OCI-LY1 (cell line): ENCODE results near the gene WDR72.

Experiments used
- H2AFZ ChIP-seq: fragments of 200-600 bp; sonication (generic), shearing (Covaris generic); 2 replicates; pipeline ENCODE4 v1.6.0; 2014; ENCODE audit warnings: antibody characterized with exemption, mild to moderate bottlenecking, low read length
- H3F3A ChIP-seq: fragments of 200-600 bp; sonication (generic), shearing (Covaris generic); 2 replicates; pipeline ENCODE4 v1.6.0; 2014; ENCODE audit warnings: mild to moderate bottlenecking, antibody characterized with exemption, low read length, moderate library complexity; ENCODE audit not compliant: insufficient read depth
- H3K27ac ChIP-seq: fragments of 200-600 bp; sonication (generic); 2 replicates; pipeline ENCODE4 v1.5.1; 2014; ENCODE audit warnings: low read length, mixed run types, mild to moderate bottlenecking, low read depth; ENCODE audit not compliant: poor library complexity, severe bottlenecking
- H3K27me3 ChIP-seq: fragments of 200-600 bp; sonication (generic); 2 replicates; pipeline ENCODE4 v1.6.0; 2014; ENCODE audit warnings: antibody characterized with exemption, mild to moderate bottlenecking, low read length, moderate library complexity; ENCODE audit not compliant: insufficient read depth
- H3K36me3 ChIP-seq: fragments of 200-600 bp; sonication (generic); 2 replicates; pipeline ENCODE4 v1.6.1; 2014; ENCODE audit warnings: mild to moderate bottlenecking, antibody characterized with exemption, low read length, moderate library complexity, mixed read lengths; ENCODE audit not compliant: insufficient read depth
- H3K4me1 ChIP-seq: fragments of 200-600 bp; sonication (generic); 2 replicates; pipeline ENCODE4 v1.5.1; 2014; ENCODE audit warnings: mild to moderate bottlenecking, low read length, moderate library complexity; ENCODE audit not compliant: insufficient read depth, severe bottlenecking
- H3K4me2 ChIP-seq: fragments of 200-600 bp; sonication (generic), shearing (Covaris generic); 2 replicates; pipeline ENCODE4 v1.6.1; 2014; ENCODE audit warnings: low read length
- H3K4me3 ChIP-seq: fragments of 200-600 bp; sonication (generic); 2 replicates; pipeline ENCODE4 v1.5.1; 2014; ENCODE audit warnings: low read length, low read depth, mild to moderate bottlenecking, mixed read lengths; ENCODE audit not compliant: poor library complexity, severe bottlenecking
- H3K79me2 ChIP-seq: fragments of 200-600 bp; shearing (Covaris generic); 2 replicates; pipeline ENCODE4 v1.6.1; 2016; ENCODE audit warnings: mixed run types, low read length, mixed read lengths; ENCODE audit not compliant: insufficient read depth
- H3K9ac ChIP-seq: fragments of 200-600 bp; sonication (generic), shearing (Covaris generic); 2 replicates; pipeline ENCODE4 v1.6.1; 2014; ENCODE audit warnings: mild to moderate bottlenecking, low read length, mixed read lengths
- H3K9me2 ChIP-seq: fragments of 200-600 bp; sonication (generic), shearing (Covaris generic); 2 replicates; pipeline ENCODE4 v1.6.1; 2014; ENCODE audit warnings: low read depth, mild to moderate bottlenecking, low read length, mixed read lengths
- H3K9me3 ChIP-seq: fragments of 200-600 bp; shearing (Covaris generic); 2 replicates; pipeline ENCODE4 v1.6.1; 2014; ENCODE audit warnings: low read length, mixed read lengths
- H4K20me1 ChIP-seq: fragments of 200-600 bp; sonication (generic), shearing (Covaris generic); 2 replicates; pipeline ENCODE4 v1.6.0; 2016; ENCODE audit warnings: mild to moderate bottlenecking, low read length; ENCODE audit not compliant: insufficient read depth
- EZH2 ChIP-seq: fragments of 200-600 bp; sonication (generic), shearing (Covaris generic); IDR thresholded peaks from 2 replicates; pipeline ENCODE4 v1.8.0; 2017; ENCODE audit warnings: borderline replicate concordance, mixed run types, mild to moderate bottlenecking, antibody characterized with exemption, low read length, moderate library complexity, mixed read lengths
- TF ChIP-seq, protein P1 (sequence below): fragments of 200-600 bp; sonication (generic), shearing (Covaris generic); IDR thresholded peaks from 2 replicates; pipeline ENCODE4 v1.5.1; 2017; ENCODE audit warnings: mild to moderate bottlenecking, antibody characterized with exemption, low read length, moderate library complexity, mixed read lengths

Gene WDR72

DNA sequence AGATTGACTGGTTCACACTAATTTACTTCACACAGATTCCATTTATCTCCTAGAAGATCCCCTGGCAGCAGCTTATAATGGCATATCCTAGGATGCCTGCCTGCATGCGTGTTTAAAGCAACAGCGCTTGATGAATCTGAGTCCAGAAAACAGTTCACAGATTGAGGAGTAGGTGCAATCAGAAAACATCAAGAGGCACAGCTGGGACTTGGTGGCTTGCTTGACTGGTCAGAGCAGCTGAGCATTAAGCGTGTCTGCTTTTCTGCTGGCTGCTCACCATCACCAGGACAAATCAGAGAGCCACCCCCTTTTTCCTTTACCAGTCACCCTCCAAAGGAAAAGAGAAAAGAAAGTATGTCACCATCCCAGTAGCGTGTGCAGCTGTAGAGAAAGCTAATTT is 223.6 kb downstream of the WDR72 start:
- Histone ChIP-seq H3K36me3 (no peaks in the 10 kb centered on the region), H3K79me2 (no peaks in the 10 kb centered on the region), H4K20me1 (no peaks in the 10 kb centered on the region), H3K9ac (no peak overlapping the region), H3K9me2 (no peaks in the 10 kb centered on the region), H3K4me3 (no peak overlapping the region), H2AFZ (no peak overlapping the region), H3K27ac (no peak overlapping the region), H3K4me2 (no peak overlapping the region), H3K9me3 (no peaks in the 10 kb centered on the region), H3F3A (no peaks in the 10 kb centered on the region), H3K4me1 (no peaks in the 10 kb centered on the region), H3K27me3 (no peaks in the 10 kb centered on the region)
- TF ChIP-seq, protein P1, sequence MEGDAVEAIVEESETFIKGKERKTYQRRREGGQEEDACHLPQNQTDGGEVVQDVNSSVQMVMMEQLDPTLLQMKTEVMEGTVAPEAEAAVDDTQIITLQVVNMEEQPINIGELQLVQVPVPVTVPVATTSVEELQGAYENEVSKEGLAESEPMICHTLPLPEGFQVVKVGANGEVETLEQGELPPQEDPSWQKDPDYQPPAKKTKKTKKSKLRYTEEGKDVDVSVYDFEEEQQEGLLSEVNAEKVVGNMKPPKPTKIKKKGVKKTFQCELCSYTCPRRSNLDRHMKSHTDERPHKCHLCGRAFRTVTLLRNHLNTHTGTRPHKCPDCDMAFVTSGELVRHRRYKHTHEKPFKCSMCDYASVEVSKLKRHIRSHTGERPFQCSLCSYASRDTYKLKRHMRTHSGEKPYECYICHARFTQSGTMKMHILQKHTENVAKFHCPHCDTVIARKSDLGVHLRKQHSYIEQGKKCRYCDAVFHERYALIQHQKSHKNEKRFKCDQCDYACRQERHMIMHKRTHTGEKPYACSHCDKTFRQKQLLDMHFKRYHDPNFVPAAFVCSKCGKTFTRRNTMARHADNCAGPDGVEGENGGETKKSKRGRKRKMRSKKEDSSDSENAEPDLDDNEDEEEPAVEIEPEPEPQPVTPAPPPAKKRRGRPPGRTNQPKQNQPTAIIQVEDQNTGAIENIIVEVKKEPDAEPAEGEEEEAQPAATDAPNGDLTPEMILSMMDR, result no peak

DNA sequence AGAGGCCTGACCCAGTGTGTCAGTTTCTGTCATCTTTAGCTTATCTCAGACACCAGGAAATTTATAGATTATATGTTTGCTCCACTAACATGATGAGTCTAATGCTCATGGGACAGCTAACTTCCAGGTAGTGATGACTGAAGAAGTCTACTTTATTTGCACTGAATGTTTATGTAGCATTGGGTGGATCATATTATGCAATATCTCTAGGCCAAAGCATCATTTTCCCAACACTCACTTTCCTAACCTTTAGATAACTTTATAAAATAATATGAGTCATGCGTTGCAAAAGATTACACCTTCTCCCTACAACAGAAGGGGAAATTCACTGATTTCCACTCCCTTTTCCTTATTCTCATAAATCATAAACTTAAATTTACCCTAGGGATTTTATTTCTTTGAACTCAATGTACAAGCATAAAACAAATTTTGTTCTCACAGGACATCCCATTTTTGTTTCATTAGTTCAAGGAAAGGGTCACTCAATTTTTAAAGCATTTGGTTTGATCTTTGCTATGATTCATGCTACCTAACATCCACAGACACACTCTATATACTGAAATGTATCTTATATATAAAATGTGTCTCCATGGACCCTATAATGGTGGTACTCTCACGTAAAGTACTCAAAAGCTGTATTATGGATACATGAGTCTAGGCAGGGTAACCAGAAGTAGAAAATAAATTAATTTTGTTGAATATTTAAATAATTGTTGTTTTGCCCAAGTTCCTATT is 225.2 kb downstream of the WDR72 start:
- H3K9me2 ChIP-seq, result no peaks in the 10 kb centered on the region
- H3K9ac ChIP-seq, result no peak overlapping the region
- no peak overlapping the region for H3K4me3 ChIP-seq
- TF ChIP-seq, protein P1, result no peak
- no peak for TF ChIP-seq EZH2
- no peak overlapping the region for H3K4me2 ChIP-seq
- H3K27me3 ChIP-seq, result no peaks in the 10 kb centered on the region
- H3K9me3 ChIP-seq, result no peaks in the 10 kb centered on the region
- no peaks in the 10 kb centered on the region for H4K20me1 ChIP-seq
- no peaks in the 10 kb centered on the region for H3K36me3 ChIP-seq
- no peaks in the 10 kb centered on the region for H3F3A ChIP-seq
- no peak overlapping the region for H2AFZ ChIP-seq
- H3K79me2 ChIP-seq, result no peaks in the 10 kb centered on the region
- H3K4me1 ChIP-seq, result no peaks in the 10 kb centered on the region
- H3K27ac ChIP-seq, result no peak overlapping the region

DNA sequence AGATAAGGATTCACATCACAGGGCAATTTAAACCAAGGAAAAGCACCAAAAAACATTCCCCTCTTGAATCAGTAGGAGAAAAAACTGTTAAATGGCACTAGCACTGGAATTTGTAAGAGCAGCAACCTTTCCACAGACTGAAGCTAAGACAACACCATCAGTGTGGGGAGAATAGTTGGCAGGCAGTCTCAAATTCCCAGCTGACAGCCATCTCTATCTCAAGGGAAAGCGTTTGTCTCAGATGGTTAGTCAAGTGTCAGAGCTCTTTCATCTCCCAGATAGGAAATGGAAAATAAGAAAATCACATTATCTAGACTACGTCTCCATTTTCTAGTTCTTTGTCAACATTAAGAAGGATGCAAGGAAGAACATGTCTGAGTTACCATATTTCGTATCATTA is 228.7 kb downstream of the WDR72 start:
- no peaks in the 10 kb centered on the region for H3K9me3 ChIP-seq
- H3K4me1 ChIP-seq, result no peaks in the 10 kb centered on the region
- TF ChIP-seq, protein P1, result no peak
- TF ChIP-seq EZH2, result no peak
- no peaks in the 10 kb centered on the region for H3F3A ChIP-seq
- H2AFZ ChIP-seq, result no peak overlapping the region
- H3K79me2 ChIP-seq, result no peaks in the 10 kb centered on the region
- no peak overlapping the region for H3K9ac ChIP-seq
- H3K4me2 ChIP-seq, result no peak overlapping the region
- H3K27me3 ChIP-seq, result no peaks in the 10 kb centered on the region
- H3K4me3 ChIP-seq, result no peak overlapping the region
- no peaks in the 10 kb centered on the region for H4K20me1 ChIP-seq
- H3K27ac ChIP-seq, result no peak overlapping the region
- H3K9me2 ChIP-seq, result no peaks in the 10 kb centered on the region
- no peaks in the 10 kb centered on the region for H3K36me3 ChIP-seq
